ENCODE data around the gene RALGPS1.

The RALGPS1 gene

GRCh38 chr9:127166111-127166510 is 251.5 kb downstream of the RALGPS1 start:
- H4K20me1 ChIP-seq (ENCODE audit: insufficient read depth, low read length): no peaks in the 10 kb centered on the region
- no peaks in the 10 kb centered on the region for H3K9me3 ChIP-seq (replicated peaks; ENCODE audit: insufficient read depth, low read length)
- peaks cover 18% of the 10 kb centered on the region for H3K4me1 ChIP-seq (ENCODE audit: low read length)
- DNase-seq: no peak
- no peak for TF ChIP-seq CTCF (IDR thresholded peaks at IDR 0.05; ENCODE audit: low read length)
- TF ChIP-seq EZH2 (optimal IDR thresholded peaks at IDR 0.05; ENCODE audit: low read depth, low read length): no peak
- no peak for TF ChIP-seq EZH2phosphoT487 (IDR thresholded peaks at IDR 0.05; ENCODE audit: low read length)
- no peak overlapping the region for H3K27ac ChIP-seq (ENCODE audit: low read length)
- H3K27me3 ChIP-seq (replicated peaks; ENCODE audit: insufficient read depth, low read length): no peaks in the 10 kb centered on the region
- H3K9me2 ChIP-seq (replicated peaks; ENCODE audit: insufficient read depth, low read length): no peaks in the 10 kb centered on the region
- H3F3A ChIP-seq (ENCODE audit: insufficient read depth, low read length): peaks cover 9% of the 10 kb centered on the region
- no peak overlapping the region for H3K9ac ChIP-seq (ENCODE audit: low read length)
- H3K36me3 ChIP-seq (replicated peaks; ENCODE audit: insufficient read depth, low read length): no peaks in the 10 kb centered on the region
- H3K4me2 ChIP-seq (ENCODE audit: low read depth, low read length): no peak overlapping the region
- no peak overlapping the region for H3K4me3 ChIP-seq (ENCODE audit: low read length)
- no peaks in the 10 kb centered on the region for H3K79me2 ChIP-seq (ENCODE audit: low read length)
- H2AFZ ChIP-seq (ENCODE audit: low read length): no peak overlapping the region

- peaks cover 18% of the 10 kb centered on the region for H3K4me1 ChIP-seq (ENCODE audit: low read length)
- H3K9ac ChIP-seq (ENCODE audit: low read length): no peak overlapping the region
- DNase-seq: peak; percentile 62
- H3K9me3 ChIP-seq (replicated peaks; ENCODE audit: insufficient read depth, low read length): no peaks in the 10 kb centered on the region
- no peaks in the 10 kb centered on the region for H3K27me3 ChIP-seq (replicated peaks; ENCODE audit: insufficient read depth, low read length)
- H2AFZ ChIP-seq (ENCODE audit: low read length): no peak overlapping the region
- no peak for TF ChIP-seq CTCF (IDR thresholded peaks at IDR 0.05; ENCODE audit: low read length)
- no peak for TF ChIP-seq EZH2phosphoT487 (IDR thresholded peaks at IDR 0.05; ENCODE audit: low read length)
- TF ChIP-seq EZH2 (optimal IDR thresholded peaks at IDR 0.05; ENCODE audit: low read depth, low read length): no peak
- H3K79me2 ChIP-seq (ENCODE audit: low read length): no peaks in the 10 kb centered on the region
- no peak overlapping the region for H3K4me2 ChIP-seq (ENCODE audit: low read depth, low read length)
- H3K36me3 ChIP-seq (replicated peaks; ENCODE audit: insufficient read depth, low read length): no peaks in the 10 kb centered on the region
- H3F3A ChIP-seq (ENCODE audit: insufficient read depth, low read length): peaks cover 9% of the 10 kb centered on the region
- no peaks in the 10 kb centered on the region for H3K9me2 ChIP-seq (replicated peaks; ENCODE audit: insufficient read depth, low read length)
- no peak overlapping the region for H3K4me3 ChIP-seq (ENCODE audit: low read length)
- H4K20me1 ChIP-seq (ENCODE audit: insufficient read depth, low read length): no peaks in the 10 kb centered on the region
- H3K27ac ChIP-seq (ENCODE audit: low read length): no peak overlapping the region; the same call in 1 of the 2 replicates
Measured at GRCh38 chr9:127166651-127167524, 252.3 kb downstream of the RALGPS1 start.

GRCh38 chr9:127167560-127168326 is 253.2 kb downstream of the RALGPS1 start:
- TF ChIP-seq EZH2 (optimal IDR thresholded peaks at IDR 0.05; ENCODE audit: low read depth, low read length) (no peak), EZH2phosphoT487 (IDR thresholded peaks at IDR 0.05; ENCODE audit: low read length) (no peak), CTCF (IDR thresholded peaks at IDR 0.05; ENCODE audit: low read length) (no peak)
- Histone ChIP-seq H3K4me3 (ENCODE audit: low read length) (no peak overlapping the region), H3K27ac (ENCODE audit: low read length) (no peak overlapping the region), H3K79me2 (ENCODE audit: low read length) (no peaks in the 10 kb centered on the region), H3F3A (ENCODE audit: insufficient read depth, low read length) (peaks cover 9% of the 10 kb centered on the region), H3K9me2 (replicated peaks; ENCODE audit: insufficient read depth, low read length) (no peaks in the 10 kb centered on the region), H3K9me3 (replicated peaks; ENCODE audit: insufficient read depth, low read length) (no peaks in the 10 kb centered on the region), H3K9ac (ENCODE audit: low read length) (no peak overlapping the region), H3K4me1 (ENCODE audit: low read length) (peaks cover 17% of the 10 kb centered on the region), H4K20me1 (ENCODE audit: insufficient read depth, low read length) (no peaks in the 10 kb centered on the region), H3K36me3 (replicated peaks; ENCODE audit: insufficient read depth, low read length) (no peaks in the 10 kb centered on the region), H2AFZ (ENCODE audit: low read length) (no peak overlapping the region), H3K4me2 (ENCODE audit: low read depth, low read length) (no peak overlapping the region), H3K27me3 (replicated peaks; ENCODE audit: insufficient read depth, low read length) (no peaks in the 10 kb centered on the region)
- DNase-seq: no peak
